Mesodermal cell (in vitro differentiated cells): ENCODE results near the gene RSKR.

Experiments
- H3K27ac ChIP-seq: 2 replicates; pipeline ENCODE4 v1.7.0; 2013; ENCODE audit warnings: mild to moderate bottlenecking, low read depth, low read length, moderate library complexity; ENCODE audit not compliant: severe bottlenecking
- H3K36me3 ChIP-seq: 2 replicates; pipeline ENCODE4 v1.7.1; 2013; ENCODE audit warnings: mild to moderate bottlenecking, low read length, moderate library complexity; ENCODE audit not compliant: control insufficient read depth, insufficient read depth
- H3K4me1 ChIP-seq: one replicate; pipeline ENCODE4 v1.7.1; 2013; ENCODE audit warnings: mild to moderate bottlenecking, low read length; ENCODE audit not compliant: insufficient read depth, control insufficient read depth, poor library complexity, severe bottlenecking
- H3K4me3 ChIP-seq: 2 replicates; pipeline ENCODE4 v1.7.0; 2013; ENCODE audit warnings: low read length, control low read depth, mild to moderate bottlenecking; ENCODE audit not compliant: insufficient read depth, poor library complexity, severe bottlenecking; ENCODE audit errors: extremely low read depth
- H3K9me3 ChIP-seq: 2 replicates; pipeline ENCODE4 v1.7.1; 2013; ENCODE audit warnings: mild to moderate bottlenecking, low read length, moderate library complexity; ENCODE audit not compliant: control insufficient read depth
- WGBS, 2 experiments: methylation state at CpG; one replicate each; pipeline ENCODE4 v1.1.5; 2013; ENCODE audit warnings: missing lambda C conversion rate in 2 of 2; ENCODE audit not compliant: insufficient coverage in 2 of 2; 5-methylcytosine and 5-hydroxymethylcytosine counted together

The RSKR gene

DNA sequence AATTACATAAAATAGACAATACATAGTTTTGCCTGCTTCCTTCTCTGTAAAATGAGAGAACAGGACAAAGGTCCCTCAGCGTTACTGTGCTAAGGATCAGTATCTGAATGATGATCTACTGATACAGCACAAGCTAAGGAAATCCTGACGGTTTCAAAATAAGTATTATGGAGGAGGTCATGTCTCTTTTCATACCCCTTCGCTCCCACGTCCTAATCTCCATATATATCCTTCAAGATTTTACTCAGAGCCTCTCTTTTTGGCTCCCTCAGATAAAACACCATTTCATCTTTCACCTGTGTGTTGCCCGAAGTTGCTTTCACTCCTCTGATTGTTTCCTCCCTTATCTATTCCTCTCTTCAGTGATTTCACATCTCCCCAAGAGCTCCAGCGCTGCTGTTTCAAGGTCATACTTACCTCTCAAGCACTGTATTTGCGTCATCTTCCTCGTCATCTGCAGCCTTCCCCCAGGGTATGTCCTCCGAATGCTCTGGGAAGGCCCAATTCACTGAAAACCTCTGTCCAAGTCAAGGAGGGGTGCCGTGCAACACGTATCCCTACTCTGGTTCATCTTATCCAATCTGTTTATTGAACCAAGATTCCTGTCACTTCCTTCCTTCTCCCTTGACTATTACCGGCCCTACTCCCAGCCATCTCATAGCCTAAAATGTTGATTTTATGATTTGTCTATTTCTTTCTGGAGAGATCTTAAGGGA lies 32.2 kb upstream of the RSKR start:
- Histone ChIP-seq H3K4me3 (no peak overlapping the region), H3K27ac (no peak overlapping the region), H3K4me1 (peaks cover 9% of the 10 kb centered on the region), H3K36me3 (peaks cover 52% of the 10 kb centered on the region), H3K9me3 (no peaks in the 10 kb centered on the region)
- 94 to 97% methylated on average over 8 to 12 of the region's 12 CpGs for WGBS, 2 experiments

DNA sequence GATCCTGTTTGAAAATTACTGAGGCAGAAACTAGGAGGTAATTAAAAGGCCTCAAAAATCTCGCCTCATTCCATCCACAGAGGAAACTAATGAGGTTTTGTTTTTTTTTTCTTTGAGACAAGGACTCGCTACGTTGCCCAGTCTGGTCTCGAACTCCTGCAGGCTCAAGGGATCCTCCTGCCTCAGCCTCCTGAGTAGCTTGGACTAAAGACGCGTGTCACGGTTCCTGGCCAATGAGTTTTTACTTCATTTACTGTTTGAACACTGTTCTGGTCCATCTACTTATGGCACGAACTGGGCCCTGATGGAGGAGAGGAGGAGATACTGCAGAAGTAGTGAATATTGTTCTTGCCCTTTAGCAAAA lies 31.6 kb upstream of the RSKR start:
- H3K9me3 ChIP-seq, result no peaks in the 10 kb centered on the region
- H3K27ac ChIP-seq, result peak overlapping the region; percentile 57
- peak overlapping the region; percentile 93 for H3K4me3 ChIP-seq
- H3K36me3 ChIP-seq, result peaks cover 52% of the 10 kb centered on the region
- 76 to 96% methylated on average over 5 to 6 of the region's 8 CpGs for WGBS, 2 experiments
- peaks cover 9% of the 10 kb centered on the region for H3K4me1 ChIP-seq

DNA sequence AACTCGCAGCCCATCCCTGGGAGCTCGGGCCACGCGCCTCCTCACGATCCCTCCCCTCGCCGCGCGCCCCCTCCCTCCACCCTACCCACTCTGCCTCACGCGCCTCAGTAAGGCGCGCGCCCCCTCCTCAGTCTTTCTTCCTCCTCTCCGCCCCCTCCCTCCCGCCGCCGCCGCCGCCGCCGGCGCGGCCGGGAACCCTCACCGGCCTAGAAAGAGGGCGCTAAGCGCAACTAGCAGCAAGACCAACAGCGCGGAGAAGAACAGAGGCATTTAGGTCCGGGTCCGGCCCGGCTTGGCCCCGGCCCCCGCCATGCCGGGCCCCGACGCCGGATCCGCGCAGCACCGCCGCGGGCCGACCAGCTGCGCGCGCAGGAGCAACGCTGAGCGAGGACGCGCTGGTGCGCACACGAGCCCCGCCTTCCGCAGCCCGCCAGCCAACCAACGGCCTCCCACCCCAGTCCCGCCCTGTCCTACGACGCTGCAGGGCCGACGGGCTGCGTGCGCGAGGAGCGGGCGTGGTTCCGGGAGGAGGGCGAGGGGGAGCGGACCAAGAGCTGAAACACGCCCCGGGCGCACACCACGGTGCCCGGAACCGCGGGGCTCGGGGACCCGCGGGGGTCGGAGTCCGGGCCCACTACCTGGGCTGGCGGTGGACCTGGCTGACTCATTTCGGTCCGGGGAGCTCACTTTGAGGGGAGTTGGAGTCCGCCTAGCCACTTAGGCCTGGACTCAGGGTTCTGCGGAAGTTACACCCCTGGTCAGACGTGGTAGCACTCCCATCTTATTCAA lies 31.0 kb upstream of the RSKR start, which contains the start of gene BLTP2:
Gene BLTP2 (minus strand): TSS at position 372 of the 789 bp plus-strand sequence. CDS start 102 bp downstream, at position 270.
- WGBS, 2 experiments, result 1% methylated on average over 43 to 67 of the region's 89 CpGs

DNA sequence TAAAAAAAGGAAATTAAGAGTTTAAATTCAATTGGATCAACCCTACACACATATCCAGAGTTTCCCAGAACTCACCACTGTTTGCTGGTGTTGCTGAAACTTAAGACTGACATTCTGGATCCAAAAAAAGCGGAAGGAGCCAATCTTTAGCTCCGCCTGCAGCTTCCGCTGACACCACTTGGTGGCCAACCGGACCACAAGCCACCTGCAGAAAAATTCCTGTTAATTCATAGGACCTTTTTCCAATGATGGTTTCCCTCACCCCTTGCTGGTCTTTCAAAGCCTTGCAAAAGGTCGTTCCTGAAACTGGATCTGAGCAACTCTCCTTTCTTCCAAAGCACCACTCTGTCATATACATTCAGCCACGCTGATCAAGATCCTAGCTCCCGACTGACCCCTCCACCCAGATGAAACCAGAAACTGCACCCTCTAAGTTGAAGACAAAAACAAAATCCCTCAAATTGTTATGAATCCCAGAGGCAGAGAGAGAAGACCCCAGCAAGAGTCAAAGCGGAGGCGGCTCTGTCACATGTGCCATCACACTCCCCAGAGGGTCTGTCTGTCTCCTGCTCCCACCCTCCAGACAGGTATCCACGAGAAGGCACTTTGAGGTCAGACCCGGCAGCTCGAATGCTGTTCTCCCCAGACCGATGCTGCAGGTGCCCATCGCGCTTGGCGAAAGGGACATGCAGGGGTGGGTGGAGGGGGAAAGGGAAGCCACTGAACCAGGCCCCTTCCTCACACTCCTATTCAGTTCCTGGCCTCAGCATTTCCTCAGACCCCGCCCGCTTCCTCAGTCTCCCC lies 30.2 kb upstream of the RSKR start:
- 4 to 7% methylated on average over 9 to 12 of the region's 18 CpGs for WGBS, 2 experiments
- peak overlapping the region; percentile 93 for H3K4me3 ChIP-seq
- H3K9me3 ChIP-seq, result no peaks in the 10 kb centered on the region
- peak overlapping the region; percentile 53 for H3K27ac ChIP-seq
- peaks cover 9% of the 10 kb centered on the region for H3K4me1 ChIP-seq
- peaks cover 63% of the 10 kb centered on the region for H3K36me3 ChIP-seq

More for the DNA sequence above, 31.0 kb upstream of the RSKR start, which contains the start of gene BLTP2:
- H3K9me3 ChIP-seq, result no peaks in the 10 kb centered on the region
- peak within 1 kb of the TSS; percentile 57 for H3K27ac ChIP-seq
- peaks cover 55% of the 10 kb centered on the region for H3K36me3 ChIP-seq
- peaks cover 9% of the 10 kb centered on the region for H3K4me1 ChIP-seq
- H3K4me3 ChIP-seq, result peak within 1 kb of the TSS; percentile 93

DNA sequence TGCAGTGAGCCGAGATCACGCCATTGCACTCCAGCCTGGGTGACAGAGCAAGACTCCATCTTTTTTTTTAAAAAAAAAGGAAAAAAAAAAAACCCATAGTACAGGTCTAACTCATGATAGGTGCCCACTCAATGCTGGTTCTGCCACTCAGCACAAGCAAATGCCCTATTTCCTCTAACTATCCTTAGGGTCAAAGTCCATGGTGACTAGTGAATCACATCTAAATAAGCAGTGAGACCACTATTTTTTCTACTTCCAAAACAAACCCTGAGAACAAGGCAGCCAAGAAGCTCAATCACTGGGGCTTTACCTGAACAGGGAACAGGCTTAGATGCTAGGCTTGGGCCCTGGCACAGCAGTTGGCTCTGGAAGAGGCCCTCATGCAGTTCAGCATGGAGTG lies 27.6 kb upstream of the RSKR start:
- no peak overlapping the region for H3K4me3 ChIP-seq
- H3K36me3 ChIP-seq, result peaks cover 80% of the 10 kb centered on the region
- H3K4me1 ChIP-seq, result peaks cover 9% of the 10 kb centered on the region
- H3K9me3 ChIP-seq, result no peaks in the 10 kb centered on the region
- no CpG with 5 or more reads among the region's 2 CpGs for WGBS, 2 experiments
- no peak overlapping the region for H3K27ac ChIP-seq

DNA sequence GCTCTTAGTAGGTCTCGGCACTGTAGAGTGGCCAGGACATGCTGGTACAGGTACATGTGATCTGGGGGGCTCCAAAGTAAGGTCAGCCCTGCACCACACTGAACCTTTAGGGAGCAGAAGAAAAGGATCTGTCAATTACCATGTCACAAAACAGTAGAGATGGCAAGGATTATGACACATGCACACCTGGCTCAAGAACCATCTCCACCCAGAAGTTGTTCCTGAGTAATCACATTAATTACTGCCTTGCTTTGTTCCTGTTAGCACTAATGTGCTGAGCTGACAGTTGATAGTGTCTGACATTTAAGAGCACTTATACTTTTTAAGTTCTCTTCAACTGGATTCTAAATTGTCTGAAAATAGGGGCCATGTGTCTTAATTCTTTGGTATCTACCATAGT lies 21.5 kb upstream of the RSKR start:
- Histone ChIP-seq H3K9me3 (no peaks in the 10 kb centered on the region), H3K4me1 (no peaks in the 10 kb centered on the region), H3K27ac (no peak overlapping the region), H3K4me3 (no peak overlapping the region), H3K36me3 (peaks cover 99% of the 10 kb centered on the region)
- WGBS, 2 experiments, result 100% methylated on average over 1 of the region's 1 CpG

DNA sequence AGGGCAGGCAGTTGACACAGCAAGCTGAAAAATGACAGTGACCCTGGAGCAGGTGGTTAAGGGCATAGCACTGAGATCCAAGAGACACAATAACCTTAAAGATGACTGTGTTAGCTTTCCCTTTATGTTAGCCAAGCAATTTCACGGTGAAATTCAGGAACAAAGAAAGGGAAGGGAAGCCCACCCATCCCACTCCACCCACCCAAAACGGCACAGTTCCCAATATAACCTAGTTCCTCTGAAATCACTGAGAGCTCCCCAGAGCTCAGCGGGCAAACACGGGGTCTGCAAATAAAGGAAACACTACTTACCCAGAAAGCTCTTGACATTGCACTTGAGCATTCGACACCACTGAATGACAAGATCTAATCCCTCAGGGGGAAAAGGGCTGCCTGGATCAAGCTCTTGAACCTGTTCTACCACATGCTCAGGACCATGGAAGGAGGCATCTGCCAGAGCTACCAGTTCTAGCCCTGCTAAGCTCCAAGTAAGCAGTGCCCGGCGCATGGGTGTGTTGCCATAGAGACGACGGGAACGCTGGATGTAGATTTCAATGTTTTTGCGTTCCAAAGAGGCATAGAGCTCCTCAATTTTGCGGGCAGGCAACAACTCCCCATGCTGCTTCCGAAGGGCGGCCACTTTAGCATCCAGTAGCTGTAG lies 20.4 kb upstream of the RSKR start:
- Histone ChIP-seq H3K9me3 (no peaks in the 10 kb centered on the region), H3K4me1 (no peaks in the 10 kb centered on the region), H3K4me3 (no peak overlapping the region), H3K36me3 (peaks cover 99% of the 10 kb centered on the region), H3K27ac (no peak overlapping the region)
- WGBS, 2 experiments, result 97 to 98% methylated on average over 11 to 13 of the region's 14 CpGs

DNA sequence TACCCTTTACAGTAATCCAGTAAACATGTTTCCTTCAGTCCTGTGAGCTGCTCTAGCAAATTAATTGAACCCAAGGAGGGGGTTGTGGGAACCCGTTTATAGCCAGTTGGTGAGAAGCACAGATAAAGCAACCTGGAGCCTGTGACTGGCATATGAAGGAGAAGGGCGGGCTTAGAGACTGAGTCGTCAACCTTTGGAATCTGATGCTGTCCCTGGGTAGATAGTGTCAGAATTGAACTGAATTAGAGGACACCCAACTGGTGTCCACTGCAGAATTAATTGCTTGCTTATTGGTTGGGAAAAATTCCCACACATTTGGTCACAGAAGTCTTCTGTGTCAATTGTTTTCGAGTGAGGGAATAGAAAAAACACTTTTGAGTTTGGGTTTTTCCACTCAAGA lies 12.8 kb upstream of the RSKR start:
- Histone ChIP-seq H3K4me3 (no peak overlapping the region), H3K4me1 (no peaks in the 10 kb centered on the region), H3K9me3 (no peaks in the 10 kb centered on the region), H3K36me3 (peaks cover 94% of the 10 kb centered on the region), H3K27ac (no peak overlapping the region)
- WGBS, 2 experiments, result 88 to 96% methylated on average over 3 to 4 of the region's 4 CpGs

DNA sequence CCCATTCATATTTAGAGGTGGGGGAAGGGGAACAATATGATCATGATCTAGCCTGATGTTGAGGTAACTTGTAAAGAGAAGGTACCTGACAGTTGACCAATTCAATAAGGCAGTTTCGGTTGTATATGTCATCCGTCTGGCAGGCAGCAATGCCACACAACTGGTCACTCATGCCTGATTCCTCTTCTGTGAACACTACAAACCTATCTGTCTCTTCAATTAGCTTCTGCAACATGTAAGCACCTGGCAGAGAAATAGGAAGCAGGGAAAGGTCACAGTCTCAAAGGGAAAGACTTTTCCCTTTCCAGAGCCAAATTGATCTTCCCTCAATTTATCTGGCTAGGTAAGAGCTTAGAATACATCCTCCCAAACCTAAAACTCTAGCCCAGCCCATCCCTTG lies 10.2 kb upstream of the RSKR start:
- no peaks in the 10 kb centered on the region for H3K4me1 ChIP-seq
- H3K27ac ChIP-seq, result no peak overlapping the region
- 86 to 100% methylated on average over 2 of the region's 2 CpGs for WGBS, 2 experiments
- no peak overlapping the region for H3K4me3 ChIP-seq
- H3K36me3 ChIP-seq, result peaks cover 94% of the 10 kb centered on the region
- no peaks in the 10 kb centered on the region for H3K9me3 ChIP-seq

DNA sequence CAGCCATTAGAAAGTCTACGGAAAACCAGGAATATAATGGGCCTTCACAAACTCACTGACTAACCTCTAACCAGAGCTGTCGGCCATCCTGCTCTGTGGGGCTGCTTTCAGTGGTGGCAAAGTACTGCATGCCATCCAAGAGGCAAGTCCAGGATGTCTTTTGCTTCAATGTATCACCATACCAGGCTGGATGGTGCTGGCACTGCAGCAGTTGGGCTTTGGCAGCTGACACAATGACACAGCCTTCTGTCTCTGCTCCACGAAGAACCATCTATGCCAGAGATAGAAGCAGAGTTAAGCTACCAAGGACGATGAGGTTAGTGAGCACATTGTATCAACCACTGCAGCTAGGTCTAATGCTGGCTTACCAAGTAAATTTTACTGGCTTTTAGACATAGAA lies 9.7 kb upstream of the RSKR start:
- no peak overlapping the region for H3K4me3 ChIP-seq
- peaks cover 95% of the 10 kb centered on the region for H3K36me3 ChIP-seq
- no peaks in the 10 kb centered on the region for H3K4me1 ChIP-seq
- no peaks in the 10 kb centered on the region for H3K9me3 ChIP-seq
- 100% methylated on average over 3 to 4 of the region's 4 CpGs for WGBS, 2 experiments
- no peak overlapping the region for H3K27ac ChIP-seq
